IPS-18c (cell line): ENCODE data around the gene GAST.

Source experiments
- H3K4me3 ChIP-seq: 2 replicates; pipeline ENCODE4 v1.7.0; 2013; ENCODE audit warnings: low read depth, mild to moderate bottlenecking, low read length, moderate library complexity; ENCODE audit not compliant: insufficient read depth
- H3K9me3 ChIP-seq: one replicate; pipeline ENCODE4 v1.6.1; 2013; ENCODE audit warnings: mild to moderate bottlenecking, low read length, moderate library complexity; ENCODE audit not compliant: control insufficient read depth, insufficient read depth

Gene GAST

DNA sequence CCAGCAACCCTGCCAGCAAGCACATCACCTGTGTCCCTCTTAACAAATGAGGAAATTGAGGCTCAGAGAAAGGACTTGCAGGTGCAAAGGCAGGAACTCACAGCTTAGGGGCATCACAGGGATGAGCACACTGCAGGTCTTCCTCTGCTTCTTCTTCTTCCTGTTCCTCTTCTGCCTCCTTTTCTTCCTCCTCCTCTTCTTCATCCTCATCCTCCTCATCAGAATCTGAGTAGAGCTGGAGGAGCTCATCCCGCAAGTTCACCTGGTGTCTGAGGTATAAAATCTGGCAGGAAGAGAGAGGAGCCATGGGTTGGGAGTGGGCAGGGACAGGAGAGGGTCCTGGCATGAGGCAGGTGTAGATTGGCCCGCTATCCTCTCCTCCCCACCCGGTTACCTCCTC, 19.7 kb downstream of the GAST start:
- Histone ChIP-seq H3K4me3 (no peak overlapping the region), H3K9me3 (no peaks in the 10 kb centered on the region)

- Histone ChIP-seq H3K4me3 (peak overlapping the region; percentile 72), H3K9me3 (no peaks in the 10 kb centered on the region)
Observed at GRCh38 chr17:41733348-41734138, 21.4 kb downstream of the GAST start.

GRCh38 chr17:41734139-41734948, 22.2 kb downstream of the GAST start, which contains the start of gene HAP1:
TSS of gene HAP1 (minus strand) at chr17:41734643. CDS start at chr17:41734634, 9 bp downstream.
- Histone ChIP-seq H3K9me3 (no peaks in the 10 kb centered on the region), H3K4me3 (peak within 1 kb of the TSS; percentile 72)

DNA sequence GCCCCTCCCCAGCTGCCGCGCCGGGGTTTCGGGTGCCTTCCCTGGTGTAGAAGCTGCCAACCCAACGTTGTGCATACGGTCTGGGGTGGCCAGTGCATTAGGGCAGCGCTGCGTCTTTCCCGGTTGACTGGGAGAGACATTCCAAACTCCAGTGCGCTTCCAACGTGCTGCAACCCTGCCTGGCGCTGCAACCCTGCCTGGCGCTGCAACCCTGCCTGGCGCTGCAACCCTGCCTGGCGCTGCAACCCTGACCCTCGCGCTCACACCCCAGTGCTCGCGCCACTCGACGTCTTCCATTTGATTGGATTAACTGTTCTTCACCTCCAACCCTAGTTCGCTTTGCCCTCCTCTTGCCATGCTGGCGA, 22.8 kb downstream of the GAST start:
- no peaks in the 10 kb centered on the region for H3K9me3 ChIP-seq
- H3K4me3 ChIP-seq, result peak overlapping the region; percentile 72

DNA sequence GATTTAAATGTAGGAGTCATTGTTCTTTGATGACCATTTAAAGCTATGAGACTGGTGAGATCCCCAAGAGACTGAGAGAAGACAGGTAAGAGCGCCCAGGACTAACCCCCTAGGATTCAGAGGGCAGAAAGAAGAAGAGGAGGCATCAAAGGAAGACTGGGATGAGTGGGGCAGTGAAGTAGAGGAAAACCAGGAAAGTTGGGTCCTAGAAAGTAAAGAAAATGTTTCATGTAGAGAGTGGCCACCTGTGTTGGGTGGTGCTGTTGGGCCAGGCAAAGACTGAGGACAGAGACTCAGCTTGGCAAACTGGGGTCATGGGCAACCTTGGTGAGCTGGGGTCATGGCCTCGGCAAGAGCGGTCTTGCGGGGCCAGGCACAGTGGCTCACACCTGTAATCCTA, 23.6 kb downstream of the GAST start:
- no peaks in the 10 kb centered on the region for H3K9me3 ChIP-seq
- no peak overlapping the region for H3K4me3 ChIP-seq

- no peak overlapping the region for H3K4me3 ChIP-seq
- H3K9me3 ChIP-seq, result no peaks in the 10 kb centered on the region
Observed at GRCh38 chr17:41736983-41737679, 25.0 kb downstream of the GAST start.

DNA sequence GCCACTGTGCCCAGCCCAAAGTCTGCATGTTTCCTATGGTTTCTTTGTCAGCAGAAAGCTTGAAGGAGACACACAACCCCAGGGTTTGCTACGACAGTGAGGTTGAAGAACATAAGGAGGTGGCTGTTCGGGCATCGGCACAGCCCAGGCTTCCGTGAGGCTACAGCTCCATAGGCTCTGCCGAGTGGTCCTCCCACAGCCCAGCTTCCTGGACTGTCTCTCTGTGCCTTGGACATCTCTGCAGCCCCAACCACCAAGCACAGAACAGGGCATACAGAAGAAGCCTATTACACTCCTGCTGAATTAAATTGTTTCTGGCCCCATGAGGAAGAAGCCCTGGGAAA, 25.5 kb downstream of the GAST start:
- no peaks in the 10 kb centered on the region for H3K9me3 ChIP-seq
- no peak overlapping the region for H3K4me3 ChIP-seq

- Histone ChIP-seq H3K4me3 (no peak overlapping the region), H3K9me3 (no peaks in the 10 kb centered on the region)
Observed at GRCh38 chr17:41738077-41738800, 26.1 kb downstream of the GAST start.

DNA sequence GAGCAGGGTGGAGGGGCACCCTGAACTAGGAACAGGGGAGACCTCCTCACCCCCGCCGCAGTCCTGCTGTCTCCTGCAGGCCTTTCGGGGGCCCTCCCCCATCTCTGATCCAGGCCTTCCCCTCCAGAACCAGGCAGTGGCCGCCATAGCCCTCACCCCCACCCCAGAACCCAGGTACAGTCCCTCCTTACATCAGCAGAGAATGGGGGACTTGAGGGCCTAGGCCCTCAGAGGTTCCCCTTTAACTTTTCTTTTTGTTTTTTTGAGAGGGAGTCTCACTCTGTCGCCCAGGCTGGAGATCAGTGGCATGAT, 26.6 kb downstream of the GAST start:
- no peaks in the 10 kb centered on the region for H3K9me3 ChIP-seq
- no peak overlapping the region for H3K4me3 ChIP-seq

GRCh38 chr17:41739661-41740352, 27.7 kb downstream of the GAST start:
- Histone ChIP-seq H3K9me3 (no peaks in the 10 kb centered on the region), H3K4me3 (no peak overlapping the region)

DNA sequence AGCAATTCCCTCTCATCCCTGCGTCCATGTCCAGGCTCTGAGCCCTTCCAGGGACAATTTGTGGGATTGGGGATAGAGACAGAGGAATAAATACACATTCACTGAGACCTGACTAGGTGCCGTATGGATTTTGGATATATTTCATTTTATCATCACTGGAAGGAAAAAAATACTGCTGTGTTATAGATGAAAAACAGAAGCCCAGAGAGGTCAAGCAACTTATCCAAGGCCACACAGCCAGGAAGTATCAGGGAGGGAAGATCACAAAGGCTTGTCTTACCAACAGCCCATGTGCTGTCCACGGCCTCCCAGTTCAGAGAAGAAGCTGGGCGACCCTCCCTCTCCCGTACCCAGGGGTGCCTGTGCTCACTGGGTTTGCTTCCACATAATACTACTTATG, 28.4 kb downstream of the GAST start:
- Histone ChIP-seq H3K9me3 (no peaks in the 10 kb centered on the region), H3K4me3 (no peak overlapping the region)

- H3K9me3 ChIP-seq, result no peaks in the 10 kb centered on the region
- no peak overlapping the region for H3K4me3 ChIP-seq
Observed at GRCh38 chr17:41741709-41742108, 29.6 kb downstream of the GAST start.

DNA sequence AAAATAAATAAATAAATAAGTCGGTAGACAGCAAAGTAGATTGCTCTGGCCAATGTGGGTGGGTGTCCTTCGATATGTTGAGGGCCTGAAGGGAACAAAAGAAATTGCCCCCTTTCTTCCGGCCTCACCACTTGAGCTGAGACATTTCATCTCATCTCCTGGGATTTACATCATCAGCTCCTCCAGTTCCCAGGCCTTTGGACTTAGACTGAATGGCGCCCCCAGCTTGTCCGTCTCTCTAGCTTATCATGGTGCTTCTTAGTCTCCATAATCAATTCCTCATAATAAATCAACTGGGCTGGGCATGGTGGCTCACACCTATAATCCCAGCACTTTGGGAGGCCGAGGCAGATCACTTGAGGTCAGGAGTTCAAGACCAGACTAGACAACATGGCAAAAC, 36.1 kb downstream of the GAST start:
- Histone ChIP-seq H3K9me3 (no peaks in the 10 kb centered on the region), H3K4me3 (no peak overlapping the region)

DNA sequence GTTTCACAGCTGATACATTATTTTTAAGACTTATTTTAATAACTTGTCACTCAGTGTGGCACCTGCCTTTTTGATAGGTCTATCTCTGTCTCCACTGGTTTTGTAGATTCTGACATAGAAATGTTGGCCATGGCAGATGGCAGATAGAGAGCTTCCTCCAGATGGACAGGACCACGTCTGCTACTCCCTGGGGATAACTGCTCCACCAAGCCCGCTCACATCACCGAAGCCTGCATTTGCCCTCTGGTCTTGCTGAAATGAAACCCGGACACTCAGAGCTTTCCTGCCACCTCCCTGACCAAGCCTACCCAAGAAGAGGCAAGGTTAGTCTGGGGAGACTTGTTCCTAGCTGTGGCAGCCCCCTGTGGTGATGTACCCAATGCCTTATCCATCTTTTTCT, 38.7 kb downstream of the GAST start:
- H3K4me3 ChIP-seq, result no peak overlapping the region
- no peaks in the 10 kb centered on the region for H3K9me3 ChIP-seq

DNA sequence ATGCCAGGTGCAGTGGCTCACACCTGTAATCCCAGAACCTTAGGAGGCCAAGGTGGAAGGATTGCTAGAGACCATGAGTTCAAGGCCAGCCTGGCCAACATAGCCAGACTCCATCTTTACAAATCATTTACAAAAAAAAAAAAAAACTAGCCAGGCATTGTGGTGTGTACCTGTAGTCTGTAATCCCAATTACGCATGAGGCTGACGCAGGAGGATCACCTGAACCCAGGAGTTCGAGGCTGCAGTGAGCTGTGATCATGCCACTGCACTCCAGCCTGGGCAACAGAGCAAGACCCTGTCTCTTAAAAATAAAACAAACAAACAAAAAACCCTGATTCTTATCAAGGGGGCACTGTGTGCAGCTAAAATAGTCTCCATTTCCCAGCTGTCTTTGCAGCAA, 39.2 kb downstream of the GAST start:
- H3K9me3 ChIP-seq, result no peaks in the 10 kb centered on the region
- H3K4me3 ChIP-seq, result no peak overlapping the region

DNA sequence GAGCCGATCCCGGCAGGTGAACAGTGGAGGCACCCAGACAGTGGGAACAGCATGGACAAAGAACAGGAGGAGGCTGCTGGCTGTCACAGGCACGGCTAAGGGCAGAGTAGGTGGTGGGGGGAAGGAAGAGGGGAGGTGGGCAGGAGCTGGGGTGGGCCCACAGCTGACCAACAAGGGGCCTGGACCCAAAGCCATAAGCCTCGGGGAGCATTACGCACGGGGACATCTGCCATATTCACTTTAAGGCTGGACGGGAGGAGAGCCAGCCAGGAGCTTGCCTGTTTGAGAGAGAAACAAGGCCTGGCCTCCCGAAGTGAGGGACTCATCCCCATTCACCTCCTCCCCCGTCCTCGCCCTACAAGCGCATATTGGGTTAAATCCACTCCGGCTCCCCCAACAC, 41.9 kb downstream of the GAST start:
- no peak overlapping the region for H3K4me3 ChIP-seq
- no peaks in the 10 kb centered on the region for H3K9me3 ChIP-seq

DNA sequence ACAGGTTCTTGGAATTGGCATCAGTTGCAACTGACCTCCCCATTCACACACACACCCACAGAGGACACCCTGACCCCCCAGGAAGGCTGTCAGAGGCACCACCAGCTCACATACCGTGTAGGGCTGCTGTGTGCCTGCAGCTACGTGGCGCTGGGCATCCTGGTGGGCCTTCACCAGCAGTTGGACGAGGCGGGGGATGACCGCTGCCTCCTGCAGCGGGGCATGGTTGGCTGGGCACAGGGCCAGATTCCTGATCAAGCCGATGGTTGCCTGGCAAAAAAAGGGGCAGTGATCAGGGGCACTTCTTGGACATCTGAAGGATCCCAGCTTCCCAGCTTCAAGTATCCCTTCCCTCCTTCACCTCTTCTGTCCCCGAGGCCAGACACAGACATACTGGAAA, 46.5 kb downstream of the GAST start:
- Histone ChIP-seq H3K9me3 (no peaks in the 10 kb centered on the region), H3K4me3 (no peak overlapping the region)
